Type B pancreatic cell (in vitro differentiated cells): ENCODE results near the gene ADRM1. TPM values are rescaled to one million over a fixed set of nuclear protein-coding genes. Genes with fewer than 3 reads are reported as not detected.

Experiments
- DNase-seq: peaks from one replicate; pipeline ENCODE4 v3.0.0; 2021; ENCODE audit warnings: mixed read lengths; ENCODE audit not compliant: unreplicated experiment; ENCODE audit errors: extremely low spot score
- H3K27ac Mint-ChIP-seq: 2 replicates; pipeline ENCODE4 v1.8.0; 2021; ENCODE audit warnings: mild to moderate bottlenecking, mixed read lengths
- H3K27me3 Mint-ChIP-seq: 2 replicates; pipeline ENCODE4 v1.8.0; 2021; ENCODE audit warnings: mixed read lengths
- H3K36me3 Mint-ChIP-seq: 2 replicates; pipeline ENCODE4 v1.8.0; 2021; ENCODE audit warnings: mixed read lengths
- H3K4me1 Mint-ChIP-seq: one replicate; pipeline ENCODE4 v1.8.0; 2021; ENCODE audit warnings: mixed read lengths; ENCODE audit not compliant: unreplicated experiment
- H3K4me3 Mint-ChIP-seq: 2 replicates; pipeline ENCODE4 v1.8.0; 2021; ENCODE audit warnings: mild to moderate bottlenecking, mixed read lengths
- H3K9me3 Mint-ChIP-seq: 2 replicates; pipeline ENCODE4 v1.8.0; 2021; ENCODE audit warnings: mixed read lengths
- CTCF ChIP-seq: fragments of 200-600 bp; sonication (generic); conservative IDR thresholded peaks from 2 replicates; pipeline ENCODE4 v1.5.0; 2021; ENCODE audit warnings: antibody characterized with exemption, mild to moderate bottlenecking
- total RNA-seq: library from RNA; stranded (reverse); gene quantifications from 2 replicates; pipeline ENCODE4 v1.2.1, GENCODE V29; 2021; ENCODE audit warnings: low replicate concordance

Gene ADRM1
- total RNA-seq, 1 donor from 2014 or later: 67.2 TPM

GRCh38 chr20:62323980-62324906, 21.4 kb downstream of the ADRM1 start:
- DNase-seq: no peak
- Mint-ChIP-seq H3K9me3 (no peaks in the 10 kb centered on the region), H3K36me3 (no peaks in the 10 kb centered on the region), H3K4me3 (no peak overlapping the region), H3K4me1 (no peaks in the 10 kb centered on the region), H3K27me3 (no peaks in the 10 kb centered on the region), H3K27ac (no peak overlapping the region)
- TF ChIP-seq CTCF: no peak

- Mint-ChIP-seq H3K9me3 (no peaks in the 10 kb centered on the region), H3K27ac (no peak overlapping the region), H3K36me3 (no peaks in the 10 kb centered on the region), H3K4me1 (no peaks in the 10 kb centered on the region), H3K27me3 (no peaks in the 10 kb centered on the region), H3K4me3 (no peak overlapping the region)
- no peak for DNase-seq
- TF ChIP-seq CTCF: no peak
Observed at GRCh38 chr20:62325172-62325905, 22.5 kb downstream of the ADRM1 start.

- H3K9me3 Mint-ChIP-seq: no peaks in the 10 kb centered on the region
- H3K4me1 Mint-ChIP-seq: no peaks in the 10 kb centered on the region
- no peak overlapping the region for H3K27ac Mint-ChIP-seq
- DNase-seq: no peak
- no peaks in the 10 kb centered on the region for H3K36me3 Mint-ChIP-seq
- no peak for TF ChIP-seq CTCF
- no peak overlapping the region for H3K4me3 Mint-ChIP-seq
- H3K27me3 Mint-ChIP-seq: no peaks in the 10 kb centered on the region
Observed at GRCh38 chr20:62326559-62326958, 23.8 kb downstream of the ADRM1 start.

GRCh38 chr20:62326959-62327725, 24.3 kb downstream of the ADRM1 start:
- no peak overlapping the region for H3K27ac Mint-ChIP-seq
- no peaks in the 10 kb centered on the region for H3K9me3 Mint-ChIP-seq
- H3K27me3 Mint-ChIP-seq: no peaks in the 10 kb centered on the region
- H3K4me3 Mint-ChIP-seq: no peak overlapping the region
- no peaks in the 10 kb centered on the region for H3K4me1 Mint-ChIP-seq
- TF ChIP-seq CTCF: no peak
- H3K36me3 Mint-ChIP-seq: no peaks in the 10 kb centered on the region
- no peak for DNase-seq

GRCh38 chr20:62327726-62328495, 25.1 kb downstream of the ADRM1 start:
- Mint-ChIP-seq H3K27ac (no peak overlapping the region), H3K4me3 (no peak overlapping the region), H3K36me3 (no peaks in the 10 kb centered on the region), H3K27me3 (no peaks in the 10 kb centered on the region), H3K9me3 (no peaks in the 10 kb centered on the region), H3K4me1 (no peaks in the 10 kb centered on the region)
- no peak for DNase-seq
- no peak for TF ChIP-seq CTCF
